T-helper 1 cell (primary cell): Measurements from ENCODE around the gene BTBD18.

Experiments used
- DNase-seq, 5 donors: peaks; one replicate each; pipeline ENCODE4 v3.0.0-alpha.2; 2012 to 2020

The BTBD18 gene

GRCh38 chr11:57776031-57776521, 24.5 kb upstream of the BTBD18 start:
- no peak for DNase-seq

GRCh38 chr11:57775491-57775890, 23.9 kb upstream of the BTBD18 start:
- DNase-seq, result no peak

GRCh38 chr11:57773026-57773598, 21.5 kb upstream of the BTBD18 start:
- DNase-seq, result no peak

DNA sequence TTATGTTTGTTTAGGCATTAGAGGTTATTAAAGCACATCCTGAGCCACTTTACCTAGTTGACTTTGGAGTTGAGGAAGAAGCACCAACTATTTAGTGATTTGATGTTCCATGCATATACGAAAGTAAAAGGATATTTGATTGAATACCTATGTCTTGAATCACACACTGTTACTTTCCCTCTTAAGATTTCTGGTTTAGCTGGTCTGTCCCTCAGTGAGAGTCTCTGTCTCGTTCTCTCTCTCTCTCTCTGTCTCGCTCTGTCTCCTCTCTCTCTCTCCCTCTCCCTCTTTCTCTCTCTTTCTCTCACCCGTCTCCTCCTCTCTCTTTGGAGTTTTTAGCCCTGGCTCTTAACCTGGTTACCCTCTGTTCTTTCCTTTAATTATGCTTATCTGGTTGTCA, 20.9 kb upstream of the BTBD18 start:
- DNase-seq, result no peak

GRCh38 chr11:57771365-57771764, 19.7 kb upstream of the BTBD18 start:
- DNase-seq, result no peak

DNA sequence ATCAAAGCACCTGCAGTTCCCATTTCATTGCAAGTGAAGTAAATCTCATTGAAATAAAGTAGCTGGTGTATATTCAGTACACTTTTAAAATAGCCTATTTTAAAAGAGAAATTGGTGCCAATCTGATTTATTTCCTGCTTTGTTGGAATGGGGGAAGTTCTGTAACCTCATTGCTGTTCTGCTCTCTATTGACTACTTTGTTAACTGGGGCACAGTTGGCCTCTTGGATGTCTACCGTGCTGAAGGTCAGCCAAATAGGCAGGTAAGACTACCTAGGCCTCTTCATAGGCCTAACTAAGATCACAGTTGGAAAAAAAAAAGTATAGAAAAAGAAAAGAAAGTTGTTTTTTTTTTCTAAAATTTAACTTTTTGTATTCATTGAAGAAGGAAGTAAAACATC, 19.2 kb upstream of the BTBD18 start:
- DNase-seq, result no peak

DNA sequence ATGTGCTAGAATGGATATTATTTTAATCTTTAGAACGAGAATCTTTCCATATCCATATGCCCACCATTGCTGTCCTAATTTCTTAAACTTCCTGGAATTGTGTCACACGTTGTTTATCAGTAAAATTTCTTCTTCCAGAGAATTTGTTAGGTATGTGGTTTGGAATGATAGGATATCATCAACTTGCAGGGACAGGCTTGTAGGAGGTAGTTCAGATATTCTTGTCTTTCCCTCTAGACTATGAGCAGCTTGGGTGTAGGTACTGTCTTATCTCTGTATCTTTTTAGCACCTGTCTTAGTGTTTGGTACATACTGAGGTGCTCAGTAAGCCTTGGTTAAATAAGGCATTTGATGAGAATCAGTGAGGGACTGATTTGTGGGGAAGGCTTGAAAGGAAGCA, 13.4 kb upstream of the BTBD18 start:
- no peak for DNase-seq

DNA sequence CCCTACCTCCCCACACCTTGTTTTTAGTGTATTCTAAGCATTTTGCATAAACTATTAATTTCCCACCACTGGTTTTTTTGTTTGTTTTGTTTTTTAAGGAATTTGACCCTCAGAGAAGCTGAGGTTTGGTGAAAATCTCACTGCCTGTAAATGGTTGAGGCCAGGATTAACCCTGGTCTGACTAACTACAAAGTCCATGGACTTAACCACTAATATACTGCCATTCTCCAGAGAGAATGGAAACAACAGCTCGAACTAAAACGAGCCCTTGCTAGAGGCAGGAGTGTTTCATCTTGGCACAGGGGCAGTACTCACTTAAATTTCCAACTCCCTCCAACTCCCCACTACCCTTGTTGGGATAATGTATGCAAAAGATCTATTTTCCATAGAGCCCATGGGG, 12.9 kb upstream of the BTBD18 start:
- no peak for DNase-seq

GRCh38 chr11:57764021-57764420, 12.4 kb upstream of the BTBD18 start:
- DNase-seq, result no peak

- DNase-seq, result no peak
These were observed 11.9 kb upstream of the BTBD18 start for GRCh38 chr11:57763568-57763967.

DNA sequence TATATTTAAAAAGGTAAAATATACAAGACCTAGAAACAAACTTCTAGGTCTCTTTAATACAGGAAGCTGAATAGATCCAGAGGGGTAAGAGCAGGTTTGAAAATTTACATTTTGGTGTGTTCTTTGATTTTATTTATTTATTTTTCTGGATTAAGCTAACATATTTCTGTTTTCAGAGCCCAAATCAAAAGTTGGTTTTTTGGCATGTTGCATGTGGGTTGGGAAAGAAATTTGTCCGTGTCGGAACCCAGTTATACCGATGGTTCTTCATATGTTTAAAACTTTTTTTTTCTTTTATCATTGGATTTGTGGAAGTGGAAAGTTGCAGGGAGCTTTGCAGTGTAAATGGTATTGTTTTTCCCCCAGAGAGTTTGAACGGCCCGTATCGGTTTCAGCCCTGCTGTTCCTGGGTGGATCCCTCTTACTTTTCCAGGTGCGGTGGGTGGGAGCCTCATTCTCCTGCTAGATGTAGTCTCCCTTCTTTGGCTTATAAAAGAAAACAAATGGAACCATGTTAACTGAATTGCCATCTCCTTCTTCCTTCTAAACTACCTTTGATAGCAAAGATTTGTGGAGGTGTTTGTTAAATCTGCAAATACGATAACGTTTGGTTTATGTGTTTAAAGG, 10.7 kb upstream of the BTBD18 start:
- no peak for DNase-seq

DNA sequence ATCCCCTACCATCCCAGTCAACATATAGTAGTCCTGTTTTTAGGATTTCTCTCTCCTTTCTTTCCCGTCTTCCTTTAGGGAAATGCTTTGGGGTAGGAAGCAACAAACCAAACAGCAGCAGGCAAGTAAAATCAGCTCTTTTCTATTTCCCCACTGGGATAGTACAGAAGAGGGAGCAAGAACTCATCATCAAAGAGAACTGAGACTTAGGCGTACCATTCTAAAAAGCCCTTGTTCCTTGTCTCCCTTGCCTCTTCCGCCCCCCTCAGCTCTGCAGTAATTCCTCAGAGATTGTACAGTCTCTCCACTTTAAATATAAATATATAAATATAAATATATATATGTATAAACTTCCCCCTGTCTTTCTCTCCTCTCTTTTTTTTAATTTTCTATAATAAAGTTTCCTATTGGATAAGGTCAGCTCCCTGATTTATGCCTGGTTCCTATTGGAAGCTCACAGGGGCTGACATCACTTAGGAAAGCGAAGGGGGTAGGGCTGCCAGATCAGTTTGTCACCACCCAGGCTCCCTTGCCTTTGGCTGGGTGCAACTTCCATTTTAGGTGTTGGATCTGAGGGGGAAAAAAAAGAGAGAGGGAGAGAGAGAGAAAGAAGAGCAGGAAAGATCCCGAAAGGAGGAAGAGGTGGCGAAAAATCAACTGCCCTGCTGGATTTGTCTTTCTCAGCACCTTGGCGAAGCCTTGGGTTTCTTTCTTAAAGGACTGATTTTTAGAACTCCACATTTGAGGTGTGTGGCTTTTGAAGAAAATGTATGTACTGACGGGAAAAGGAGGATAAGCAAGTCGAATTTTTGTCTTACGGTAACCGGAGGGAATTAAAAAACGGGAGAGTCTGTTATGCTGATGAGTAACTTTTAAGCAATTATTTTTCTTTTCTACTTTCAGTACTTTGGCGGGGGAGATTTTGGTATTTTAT, 9.9 kb upstream of the BTBD18 start, which contains the start of gene CTNND1:
CTNND1 (plus strand) TSS at position 502 of the 934 bp plus-strand sequence. CDS start 29,677 bp downstream, outside the sequence.
- no peak for DNase-seq

DNA sequence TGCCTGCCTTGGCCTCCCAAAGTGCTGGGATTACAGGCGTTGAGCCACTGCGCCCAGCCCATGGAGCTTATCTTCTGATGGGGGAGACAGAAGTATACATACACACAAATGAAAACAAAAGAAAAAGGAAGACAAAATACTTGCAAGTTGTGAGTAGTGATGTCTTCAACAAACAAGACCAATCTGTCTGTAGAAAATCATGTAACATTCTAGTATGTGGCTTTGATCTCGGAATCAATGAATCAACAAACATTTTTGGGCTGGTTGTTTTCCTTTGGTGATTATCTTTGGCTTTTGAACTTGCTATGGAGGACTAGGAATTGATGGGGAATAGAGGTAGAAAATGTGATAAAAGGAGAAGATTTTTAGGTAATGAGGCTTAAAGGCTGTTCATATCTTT, 6.6 kb upstream of the BTBD18 start:
- DNase-seq, result no peak

- no peak for DNase-seq
These were observed 1.3 kb upstream of the BTBD18 start for GRCh38 chr11:57752954-57753353.

DNA sequence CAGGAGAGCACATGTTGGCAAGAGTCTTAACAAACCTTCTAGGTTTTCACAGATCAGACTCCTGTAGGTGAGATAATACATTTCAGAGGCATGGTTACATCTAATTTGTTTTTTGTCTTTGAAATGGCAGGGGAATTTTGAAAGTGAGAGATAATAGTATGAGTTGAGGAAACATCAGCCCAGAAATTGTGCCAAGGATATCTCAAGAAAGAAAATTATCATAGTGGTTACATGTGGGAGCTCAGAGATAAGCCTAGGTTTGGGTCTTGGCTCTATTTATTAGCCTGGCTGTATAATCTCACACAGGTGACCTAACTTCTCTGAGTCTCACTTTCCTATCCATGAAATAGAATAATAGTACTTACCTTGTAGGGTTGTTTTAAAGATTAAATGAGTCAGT, 443 bp downstream of the BTBD18 start:
- no peak for DNase-seq

GRCh38 chr11:57746920-57747319, 4.7 kb downstream of the BTBD18 start:
- no peak for DNase-seq

GRCh38 chr11:57745206-57745605, 6.4 kb downstream of the BTBD18 start:
- DNase-seq, result no peak

GRCh38 chr11:57744357-57744756, 7.3 kb downstream of the BTBD18 start:
- no peak for DNase-seq

GRCh38 chr11:57742087-57742452, 9.5 kb downstream of the BTBD18 start:
- no peak for DNase-seq

- DNase-seq, result peak; percentile 83 to 97 (median 87)
These were observed 10.2 kb downstream of the BTBD18 start, which contains the start of gene SELENOH for GRCh38 chr11:57741132-57742086. SELENOH (plus strand) TSS chr11:57741491; CDS start chr11:57741596, 105 bp downstream.

DNA sequence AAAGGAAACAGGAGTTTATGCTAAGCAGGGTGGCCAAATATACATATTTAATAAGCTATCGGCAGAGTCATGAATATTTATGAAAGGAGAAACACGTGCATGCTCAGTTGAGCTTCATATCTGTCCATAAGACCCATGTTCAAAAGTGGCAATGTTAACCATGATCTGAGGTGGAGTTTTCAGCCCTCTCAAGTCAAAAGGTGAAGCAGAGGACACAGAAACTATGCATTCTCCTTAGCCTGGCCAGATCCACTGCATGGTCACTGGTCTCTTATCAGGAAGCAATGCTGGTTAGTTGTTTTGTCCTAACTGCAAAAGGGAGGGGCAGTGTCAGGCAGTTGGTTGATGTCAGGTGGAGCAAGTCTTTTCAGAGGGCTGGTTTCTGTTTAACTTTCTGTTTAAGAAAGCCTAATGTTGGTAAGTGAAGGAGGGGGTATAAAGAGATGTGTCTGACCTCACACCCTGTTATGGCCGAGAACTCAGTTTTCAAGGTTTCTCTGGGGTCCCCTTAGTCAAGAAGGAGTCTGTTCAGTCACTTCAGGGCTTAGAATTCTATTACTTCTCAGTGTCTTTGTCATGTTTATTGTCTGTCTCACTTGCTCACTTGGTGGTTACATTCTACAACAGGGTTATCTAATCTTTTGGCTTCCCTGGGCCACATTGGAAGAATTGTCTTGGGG, 15.9 kb downstream of the BTBD18 start:
- no peak for DNase-seq

- DNase-seq, result no peak
These were observed 19.0 kb downstream of the BTBD18 start for GRCh38 chr11:57732661-57733060.
